Common myeloid progenitor, CD34-positive (primary cell): Measurements from ENCODE around the gene CBX2.
A peak's percentile ranks its signal among the peaks of the same experiment; 100 is the strongest.

Experiments
- CTCF ChIA-PET: fragments of 350-600 bp; sonication (Branson Sonifier 250); formaldehyde crosslinking; loops from one replicate; lab custom pipeline; 2021; ENCODE audit warnings: antibody characterized with exemption; lab: Charles Lee
- POLR2A ChIA-PET: fragments of 350-600 bp; sonication (Branson Sonifier 250); formaldehyde crosslinking; loops from one replicate; lab custom pipeline; 2021; ENCODE audit warnings: antibody characterized with exemption; lab: Charles Lee
- DNase-seq, 3 donors: peaks; one replicate each; pipeline versions ENCODE4 v3.0.0 to v3.0.0-alpha.2; 2013
- H3K27ac ChIP-seq, 2 experiments: 1 replicate in 1 of 2; 2 replicates in 1 of 2; pipeline ENCODE4 v1.7.0; 2013; ENCODE audit warnings: inconsistent platforms in 2 of 2, low read length in 2 of 2, mild to moderate bottlenecking in 2 of 2, low read depth in 1 of 2, moderate library complexity in 1 of 2; ENCODE audit not compliant: severe bottlenecking in 2 of 2, insufficient read depth in 1 of 2, poor library complexity in 1 of 2
- H3K27me3 ChIP-seq, 5 experiments: replicated peaks in 2 of 5; 1 replicate in 3 of 5; 2 replicates in 2 of 5; pipeline versions ENCODE4 v1.6.1 to v1.7.0; 2013; ENCODE audit warnings: low read length in 4 of 5, mild to moderate bottlenecking in 2 of 5, moderate library complexity in 2 of 5, inconsistent platforms in 1 of 5; ENCODE audit not compliant: insufficient read depth in 5 of 5, control insufficient read depth in 4 of 5
- H3K36me3 ChIP-seq, 4 experiments: 1 replicate in 2 of 4; 2 replicates in 2 of 4; pipeline versions ENCODE4 v1.6.1 to v1.7.0; 2013; ENCODE audit warnings: low read length in 3 of 4, control low read depth in 1 of 4, mild to moderate bottlenecking in 1 of 4; ENCODE audit not compliant: control insufficient read depth in 4 of 4, insufficient read depth in 4 of 4
- H3K4me1 ChIP-seq, 4 experiments: 1 replicate in 3 of 4; 2 replicates in 1 of 4; pipeline versions ENCODE4 v1.6.1 to v1.7.1; 2013; ENCODE audit warnings: low read length in 3 of 4, mild to moderate bottlenecking in 3 of 4, control low read depth in 1 of 4, inconsistent platforms in 1 of 4, moderate library complexity in 1 of 4; ENCODE audit not compliant: control insufficient read depth in 4 of 4, insufficient read depth in 4 of 4; ENCODE audit errors: control extremely low read depth in 1 of 4
- H3K4me3 ChIP-seq, 7 experiments: 1 replicate in 4 of 7; 2 replicates in 3 of 7; pipeline versions ENCODE4 v1.5.1 to v1.7.0; 2013; ENCODE audit warnings: mild to moderate bottlenecking in 7 of 7, low read length in 6 of 7, moderate library complexity in 6 of 7, inconsistent platforms in 2 of 7, low read depth in 2 of 7, control low read depth in 1 of 7; ENCODE audit not compliant: insufficient read depth in 4 of 7, control insufficient read depth in 1 of 7; ENCODE audit errors: extremely low read depth in 1 of 7
- H3K9me3 ChIP-seq, 5 experiments: 1 replicate in 4 of 5; 2 replicates in 1 of 5; pipeline versions ENCODE4 v1.6.1 to v1.7.1; 2013; ENCODE audit warnings: low read length in 4 of 5, mild to moderate bottlenecking in 2 of 5, inconsistent platforms in 1 of 5, low read depth in 1 of 5, moderate library complexity in 1 of 5; ENCODE audit not compliant: control insufficient read depth in 4 of 5, insufficient read depth in 2 of 5; ENCODE audit errors: control extremely low read depth in 1 of 5
- WGBS: methylation state at CpG from one replicate; pipeline ENCODE4 v1.1.5; 2013; ENCODE audit not compliant: insufficient coverage; 5-methylcytosine and 5-hydroxymethylcytosine counted together

CBX2 gene

GRCh38 chr17:79808763-79809529 lies 31.0 kb downstream of the CBX2 start:
- Histone ChIP-seq H3K27ac (no peak overlapping the region), H3K9me3 (no peaks in the 10 kb centered on the region), H3K4me3 (no peak overlapping the region), H3K4me1 (peaks cover 0 to 60% (median 50%) of the 10 kb centered on the region in 4 experiments), H3K27me3 (peaks cover 0 to 91% (median 64%) of the 10 kb centered on the region in 5 experiments), H3K36me3 (no peaks in the 10 kb centered on the region)
- 8% methylated on average over 20 of the region's 20 CpGs for WGBS
- ChIA-PET CTCF (interaction anchor here (0.7 to 5.2 kb wide), 16 partner anchors 10 to 170 kb away, joined by 3 to 28 read pairs (median 5); partner anchors contain the start of genes CBX4 and CBX8), POLR2A (interaction anchor here (0.8 kb wide), 1 partner anchor 26 kb away, joined by 3 read pairs; no protein-coding TSS in a partner anchor)
- peak in 2 of 3 donors; percentile 46 to 48 for DNase-seq

DNA sequence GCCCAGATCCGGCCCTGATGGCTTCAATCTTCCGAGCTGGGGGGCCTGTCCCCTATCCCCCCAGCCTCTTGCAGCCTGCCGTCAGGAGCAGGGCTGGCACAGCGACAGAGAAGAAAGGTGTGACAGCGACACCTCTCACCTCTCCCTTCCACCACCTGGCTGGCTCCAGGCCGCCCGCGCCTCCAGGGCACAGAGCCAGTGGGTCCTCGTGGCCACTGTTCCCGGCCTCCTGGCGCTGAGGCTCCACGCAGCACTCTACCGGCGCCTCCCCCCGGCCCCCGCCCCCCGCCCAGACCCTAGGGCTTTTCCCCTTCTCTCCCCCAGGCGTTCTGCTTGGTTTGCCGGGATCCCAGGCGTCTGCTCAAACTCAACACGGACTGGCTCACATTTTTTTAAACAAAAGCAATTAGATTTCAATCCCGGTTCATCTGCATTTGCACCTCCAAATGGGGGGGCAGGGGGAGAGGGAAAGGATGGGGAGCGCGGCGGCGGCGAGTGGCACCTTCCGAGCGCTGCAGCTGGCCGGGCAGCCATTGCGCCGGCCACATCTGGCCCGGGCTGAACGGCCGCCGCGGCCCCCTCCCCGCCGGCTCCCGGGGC lies 31.7 kb downstream of the CBX2 start:
- no peaks in the 10 kb centered on the region for H3K9me3 ChIP-seq
- H3K4me1 ChIP-seq, result peaks cover 0 to 61% (median 50%) of the 10 kb centered on the region in 4 experiments
- H3K4me3 ChIP-seq, result no peak overlapping the region
- WGBS, result 2% methylated on average over 13 of the region's 40 CpGs
- DNase-seq, result no peak
- H3K36me3 ChIP-seq, result no peaks in the 10 kb centered on the region
- POLR2A ChIA-PET, result interaction anchor here (0.8 kb wide), 1 partner anchor 25 kb away, joined by 3 read pairs; no protein-coding TSS in a partner anchor
- no peak overlapping the region for H3K27ac ChIP-seq
- peaks cover 0 to 91% (median 64%) of the 10 kb centered on the region in 5 experiments for H3K27me3 ChIP-seq
- CTCF ChIA-PET, result interaction anchor here (0.7 to 5.2 kb wide), 8 partner anchors 15 to 161 kb away, joined by 3 to 28 read pairs (median 4); no protein-coding TSS in a partner anchor

DNA sequence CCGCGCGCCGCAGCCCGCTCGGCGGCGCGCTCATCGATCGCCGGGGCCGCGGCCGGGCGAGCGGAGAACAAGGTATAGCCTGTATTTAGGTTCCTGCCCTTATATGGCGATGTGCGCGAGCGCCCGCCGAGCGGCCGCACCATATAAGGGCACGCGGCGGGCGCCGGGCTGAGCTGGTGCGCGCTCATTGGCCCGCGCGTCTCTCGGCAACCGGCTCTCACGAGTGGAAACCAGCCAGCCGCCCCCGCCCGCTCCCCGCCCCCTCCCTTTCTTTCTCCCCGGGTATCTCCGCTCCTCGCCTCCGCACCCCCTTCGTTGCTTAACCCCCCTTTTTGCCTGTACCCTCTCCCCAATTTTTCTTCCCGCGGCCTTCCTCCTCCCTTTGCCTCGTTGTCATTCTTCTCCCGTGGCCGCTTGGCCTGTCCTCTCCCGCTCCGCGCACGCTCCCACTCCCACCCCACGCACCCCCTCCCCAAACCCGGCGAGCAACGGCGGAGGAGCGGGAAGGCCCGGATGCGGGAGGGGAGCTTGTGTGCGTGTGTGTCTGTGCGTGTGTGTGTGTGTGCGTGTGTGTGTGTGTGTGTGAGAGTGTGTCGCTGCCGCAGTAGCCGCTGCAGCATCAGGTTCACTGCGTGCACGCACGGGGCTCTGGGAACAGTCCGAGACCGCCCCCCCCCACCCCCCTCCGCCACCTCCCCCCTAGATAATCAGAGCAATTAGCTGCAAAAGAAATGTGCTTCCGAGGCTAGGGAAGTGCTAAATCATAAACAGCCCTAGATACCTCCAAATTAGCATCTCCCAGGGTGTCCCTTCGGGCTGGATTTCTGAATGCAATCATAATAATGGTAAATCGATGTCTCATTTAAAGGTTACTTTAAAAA lies 32.4 kb downstream of the CBX2 start:
- H3K27me3 ChIP-seq, result peaks cover 0 to 91% (median 62%) of the 10 kb centered on the region in 5 experiments
- H3K27ac ChIP-seq, result no peak overlapping the region
- peaks cover 0 to 60% (median 56%) of the 10 kb centered on the region in 4 experiments for H3K4me1 ChIP-seq
- ChIA-PET CTCF (interaction anchor here (0.8 to 5.2 kb wide), 23 partner anchors 11 to 180 kb away, joined by 3 to 36 read pairs (median 4); partner anchors contain the start of genes CBX4 and CBX8), POLR2A (no interaction called here)
- no peaks in the 10 kb centered on the region for H3K9me3 ChIP-seq
- peak overlapping the region in 4 of 7 experiments; percentile 8 to 19 (median 12) for H3K4me3 ChIP-seq
- H3K36me3 ChIP-seq, result no peaks in the 10 kb centered on the region
- DNase-seq, result peak; percentile 76 to 87 (median 85)
- 0% methylated on average over 38 of the region's 79 CpGs for WGBS

DNA sequence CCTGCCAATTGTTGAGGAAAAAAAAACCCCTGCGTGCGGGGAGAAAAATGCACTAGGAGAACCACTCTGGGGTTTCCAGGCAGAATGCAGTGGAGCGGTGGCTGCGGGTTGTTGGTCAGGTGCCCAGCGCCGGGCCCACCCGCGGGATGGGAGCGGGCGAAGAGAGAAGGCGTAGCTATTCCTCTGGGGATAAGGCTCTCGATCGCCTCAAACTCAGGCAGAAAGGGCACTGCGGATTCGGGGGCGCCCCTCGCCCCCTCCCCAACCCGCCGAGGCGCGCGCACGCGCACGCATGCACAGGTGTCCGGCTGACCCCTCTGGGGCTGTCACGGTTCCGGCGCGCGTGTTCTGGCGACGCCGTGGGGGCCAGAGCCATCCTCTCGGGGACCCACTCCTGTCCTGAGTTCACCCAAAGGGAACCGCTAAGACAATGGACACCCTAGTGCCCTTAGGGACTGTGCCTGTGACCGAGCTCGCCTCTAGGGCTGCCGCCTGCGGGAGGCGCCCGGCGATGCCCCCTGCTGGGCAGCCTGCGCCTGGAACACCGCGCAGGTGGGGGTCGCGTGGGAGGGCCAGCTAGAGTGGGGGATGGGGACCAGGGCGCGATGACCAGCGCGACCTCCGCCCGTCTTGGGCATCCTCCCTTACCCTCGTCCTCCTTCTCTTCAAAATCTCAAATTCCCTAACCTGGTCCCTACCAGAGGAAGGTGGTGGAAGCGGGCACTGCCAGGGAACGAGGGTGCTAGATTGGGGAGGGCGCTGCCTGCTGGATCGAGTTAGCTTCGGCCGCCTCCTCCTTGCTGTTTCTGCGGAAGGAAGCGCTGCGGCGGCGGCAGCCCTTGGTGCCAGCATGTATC lies 33.3 kb downstream of the CBX2 start:
- DNase-seq, result peak; percentile 50 to 72 (median 61)
- Histone ChIP-seq H3K4me1 (peaks cover 0 to 57% (median 54%) of the 10 kb centered on the region in 4 experiments), H3K36me3 (no peaks in the 10 kb centered on the region), H3K4me3 (peak overlapping the region in 3 of 7 experiments; percentile 15 to 42 (median 19)), H3K27ac (no peak overlapping the region), H3K27me3 (peaks cover 0 to 91% (median 54%) of the 10 kb centered on the region in 5 experiments), H3K9me3 (no peaks in the 10 kb centered on the region)
- ChIA-PET CTCF (interaction anchor here (0.7 to 5.2 kb wide), 26 partner anchors 10 to 179 kb away, joined by 3 to 36 read pairs (median 5); partner anchors contain the start of genes CBX4 and CBX8), POLR2A (interaction anchor here (0.6 to 1.1 kb wide), 3 partner anchors 24 to 212 kb away, joined by 3 to 6 read pairs (median 3); partner anchors contain the start of gene CBX4)
- under 1% methylated on average over 30 of the region's 66 CpGs for WGBS

DNA sequence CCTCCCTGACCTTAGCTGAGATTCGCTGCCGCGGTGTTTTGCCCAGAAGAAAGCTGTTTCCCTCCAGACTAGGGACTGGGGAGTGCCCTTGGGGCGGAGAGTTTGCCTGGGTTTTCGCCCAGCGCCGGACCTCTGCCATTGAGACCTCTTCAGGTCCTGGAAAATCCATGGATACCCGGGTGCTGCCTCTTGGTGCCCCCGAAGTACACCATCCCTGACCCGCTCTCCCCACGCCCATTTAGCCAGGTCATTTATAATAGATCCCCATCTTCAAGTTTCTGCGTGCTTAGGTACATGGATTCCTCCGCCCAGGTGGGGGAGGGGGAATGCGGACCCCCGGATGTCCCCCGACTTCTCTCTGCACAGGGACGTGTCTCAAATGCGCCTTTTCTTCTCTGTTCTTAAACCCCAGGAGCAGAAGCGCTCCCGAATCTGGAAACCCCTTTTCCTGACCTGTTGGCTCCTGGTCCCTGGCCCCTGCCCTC lies 34.0 kb downstream of the CBX2 start:
- H3K27me3 ChIP-seq, result peaks cover 0 to 91% (median 52%) of the 10 kb centered on the region in 5 experiments
- no peak for DNase-seq
- no peak overlapping the region for H3K27ac ChIP-seq
- ChIA-PET CTCF (interaction anchor here (0.7 to 5.2 kb wide), 26 partner anchors 10 to 179 kb away, joined by 3 to 36 read pairs (median 5); partner anchors contain the start of genes CBX4 and CBX8), POLR2A (interaction anchor here (0.6 to 1.4 kb wide), 4 partner anchors 23 to 211 kb away, joined by 3 to 6 read pairs (median 4); partner anchors contain the start of gene CBX4)
- H3K9me3 ChIP-seq, result no peaks in the 10 kb centered on the region
- peak overlapping the region in 3 of 7 experiments; percentile 15 to 42 (median 19) for H3K4me3 ChIP-seq
- 2% methylated on average over 19 of the region's 20 CpGs for WGBS
- H3K4me1 ChIP-seq, result peaks cover 0 to 55% (median 51%) of the 10 kb centered on the region in 4 experiments
- no peaks in the 10 kb centered on the region for H3K36me3 ChIP-seq
